ENCODE data around the gene HAL.

GRCh38 chr12:95959107-95959506, 37.0 kb downstream of the HAL start:
- no peak for TF ChIP-seq POLR2AphosphoS5 (IDR thresholded peaks at IDR 0.05; ENCODE audit: low read depth, low read length)
- no peak for TF ChIP-seq REST (IDR thresholded peaks at IDR 0.05; ENCODE audit: low read depth)
- TF ChIP-seq CTCF (IDR thresholded peaks at IDR 0.05 in 2 of 3, conservative IDR thresholded peaks at IDR 0.05 in 1 of 3; ENCODE audit: borderline replicate concordance in 1 of 3, insufficient read depth in 1 of 3, low read depth in 2 of 3, low read length in 2 of 3): peak in 2 of 3 experiments; percentile 36 to 41; a peak in 3 of 6 replicates
- no peak for TF ChIP-seq EGR1 (IDR thresholded peaks at IDR 0.05; ENCODE audit: low read depth)
- peak; percentile 70 for TF ChIP-seq RAD21 (IDR thresholded peaks at IDR 0.05; ENCODE audit: low read depth)
- TF ChIP-seq ELF1 (IDR thresholded peaks at IDR 0.05; ENCODE audit: borderline replicate concordance, low read depth): no peak
